NCI-H1105 treated with DMSO at 0.1 percent for 48 hours (cell line): Measurements from ENCODE around the gene GAS2.

Experiments used
- DNase-seq: peaks from one replicate; lab custom pipeline; 2025; lab: John Stamatoyannopoulos, UW

GAS2 gene

DNA sequence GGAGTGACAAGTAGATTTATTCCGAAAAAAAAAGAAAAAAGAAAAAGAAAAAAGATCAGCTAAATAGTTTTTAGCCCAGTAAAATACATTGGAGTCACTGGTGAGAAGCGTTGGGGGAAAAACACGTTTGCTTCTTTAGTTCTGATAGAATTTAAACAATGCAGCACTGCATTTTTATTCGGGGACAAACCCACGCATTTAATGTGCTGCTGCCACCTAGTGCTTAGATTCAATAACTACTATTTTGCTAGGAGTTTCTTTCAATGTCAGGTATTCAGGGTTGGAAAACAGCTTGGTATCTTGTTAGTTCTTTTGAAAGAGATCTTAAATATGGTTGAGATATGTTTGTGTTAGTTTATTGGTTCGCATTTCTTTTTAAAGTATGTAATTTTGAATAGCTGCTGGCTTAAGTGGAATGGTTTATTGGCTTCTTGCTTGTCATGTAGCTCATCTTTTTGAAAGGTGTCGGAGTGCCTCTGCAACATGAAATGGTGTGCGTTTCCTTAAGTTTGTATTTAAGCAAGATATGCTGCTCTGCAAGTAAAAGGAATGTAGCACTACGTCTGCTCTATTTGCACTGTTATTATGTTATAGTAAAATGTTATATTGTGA lies 121.2 kb downstream of the GAS2 start:
- DNase-seq, result peak; percentile 65

DNA sequence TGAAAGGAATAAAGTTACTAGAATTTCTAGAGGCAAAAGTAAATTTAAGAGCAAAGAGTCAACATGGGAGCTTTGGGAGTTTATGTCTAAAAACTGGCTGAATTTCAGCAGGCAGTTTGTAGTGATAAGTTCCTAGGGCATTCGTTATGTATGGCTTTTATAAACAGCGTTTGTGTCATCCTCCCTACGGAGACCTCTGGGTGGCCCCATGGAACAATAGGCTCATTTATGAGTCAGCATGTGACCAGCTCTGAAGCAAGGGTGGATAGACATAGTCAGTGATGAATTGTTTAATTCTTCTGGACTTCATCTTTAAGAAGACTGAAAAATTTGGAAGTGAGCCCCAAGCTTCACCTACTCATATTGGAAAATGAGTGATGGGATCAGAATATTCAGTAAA lies 126.1 kb downstream of the GAS2 start:
- DNase-seq, result no peak

DNA sequence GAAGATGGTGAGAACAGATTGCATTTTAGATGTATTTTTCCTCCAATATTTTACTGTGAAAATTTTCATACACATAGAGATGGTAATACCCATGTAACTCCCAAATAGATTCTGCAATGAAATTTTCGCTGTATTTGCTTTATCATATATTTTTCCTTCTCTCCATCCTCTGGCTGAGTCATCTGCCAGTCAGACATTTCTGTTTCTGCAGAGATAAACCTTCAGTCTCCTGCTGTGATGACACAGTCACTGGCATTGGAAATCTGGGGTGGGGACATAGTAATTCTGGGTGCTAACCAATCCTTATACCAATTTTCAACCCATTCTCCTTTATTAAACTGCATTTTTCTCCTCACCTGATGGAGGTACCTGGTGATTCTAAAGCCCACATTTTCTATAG lies 129.5 kb downstream of the GAS2 start:
- no peak for DNase-seq

DNA sequence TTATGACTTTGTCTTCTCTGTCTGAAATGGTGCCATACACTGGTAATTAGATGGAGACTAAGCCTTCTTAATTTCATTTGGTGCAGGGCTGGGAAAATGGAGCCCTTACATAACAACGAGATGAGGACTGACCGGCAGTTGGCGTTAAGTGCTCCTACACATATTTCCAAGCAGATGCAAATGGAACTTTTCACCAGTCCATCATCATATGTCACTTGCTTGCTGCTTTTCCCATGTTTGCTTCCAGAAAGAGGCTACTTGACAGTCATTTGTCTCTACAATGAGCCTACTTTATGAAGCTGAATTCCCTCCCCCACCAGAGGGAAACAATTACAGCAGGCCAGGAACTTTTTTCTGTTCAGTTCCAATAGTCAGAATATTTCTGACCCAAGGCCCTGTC lies 130.6 kb downstream of the GAS2 start:
- no peak for DNase-seq

DNA sequence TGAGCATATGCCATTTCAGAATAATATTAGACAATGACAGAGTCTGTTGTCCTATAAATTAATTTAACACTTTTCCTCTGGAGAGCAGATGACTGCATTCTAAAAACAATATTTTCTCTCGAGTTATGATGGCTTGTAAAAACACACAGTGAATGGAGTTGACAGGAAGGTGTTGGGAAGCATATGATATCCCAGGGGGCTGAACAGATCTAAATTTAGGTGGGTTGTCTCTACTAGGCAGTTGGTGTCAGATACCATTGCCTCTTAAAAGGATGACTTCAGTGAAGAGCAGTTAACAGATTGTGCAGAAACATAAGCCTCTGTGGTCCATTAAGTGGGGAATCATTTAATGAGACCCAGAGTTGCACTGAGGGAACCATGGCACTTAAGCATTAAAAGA lies 132.5 kb downstream of the GAS2 start:
- no peak for DNase-seq

DNA sequence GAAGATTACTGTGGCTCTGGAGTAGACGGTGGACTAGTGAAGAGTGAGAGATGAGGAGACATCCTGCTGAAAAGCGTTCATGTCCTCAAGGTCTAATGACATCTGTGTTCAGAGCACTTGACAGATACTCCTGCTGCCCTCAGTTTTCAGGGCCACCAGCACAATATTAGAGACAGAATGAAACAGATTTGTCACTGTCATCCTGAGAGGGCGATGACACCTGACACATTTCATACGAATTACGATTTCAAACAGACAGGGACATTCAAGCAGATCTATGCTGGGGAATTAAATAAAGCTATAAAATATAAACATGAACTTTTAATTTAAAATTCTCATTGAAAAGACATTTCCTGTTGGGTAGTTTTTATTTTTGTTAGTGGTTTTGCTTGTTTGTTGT lies 134.1 kb downstream of the GAS2 start:
- DNase-seq, result no peak

DNA sequence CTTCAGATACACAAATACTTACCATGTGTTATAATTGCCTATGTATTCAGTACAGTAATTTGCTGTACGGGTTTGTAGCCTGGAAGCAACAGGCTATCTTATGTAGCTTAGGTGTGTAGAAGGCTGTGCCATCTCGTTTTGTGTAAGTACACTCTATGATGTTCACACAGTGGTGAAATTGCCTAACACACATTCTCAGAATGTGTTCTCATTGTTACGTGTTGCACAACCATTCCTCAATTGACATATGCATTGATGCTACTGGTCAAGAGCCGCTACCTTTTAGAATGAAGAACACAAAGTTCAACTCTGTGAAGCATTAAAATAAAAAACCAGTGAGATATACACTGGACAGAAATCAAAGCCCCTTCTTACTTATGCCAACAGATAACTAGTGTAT lies 136.4 kb downstream of the GAS2 start:
- DNase-seq, result no peak

DNA sequence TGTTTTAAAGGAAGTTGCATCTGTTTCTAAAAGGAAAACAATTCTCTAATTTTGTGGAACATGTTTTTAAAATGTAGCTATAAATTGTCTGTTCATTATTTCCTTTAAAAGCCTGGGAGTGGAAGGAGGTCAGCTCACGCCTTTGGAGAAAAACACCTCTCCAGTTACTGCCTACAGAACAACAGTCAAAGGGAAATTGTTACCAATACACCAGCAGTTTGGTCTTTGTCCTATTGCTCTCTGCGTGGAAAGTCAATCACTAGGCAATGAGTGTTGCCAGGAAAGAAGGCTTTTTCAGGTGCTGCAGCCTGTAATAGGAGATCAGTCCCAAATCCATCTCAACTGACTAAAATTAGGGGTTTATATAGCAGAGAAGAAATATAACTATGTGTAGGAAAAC lies 141.0 kb downstream of the GAS2 start:
- no peak for DNase-seq

DNA sequence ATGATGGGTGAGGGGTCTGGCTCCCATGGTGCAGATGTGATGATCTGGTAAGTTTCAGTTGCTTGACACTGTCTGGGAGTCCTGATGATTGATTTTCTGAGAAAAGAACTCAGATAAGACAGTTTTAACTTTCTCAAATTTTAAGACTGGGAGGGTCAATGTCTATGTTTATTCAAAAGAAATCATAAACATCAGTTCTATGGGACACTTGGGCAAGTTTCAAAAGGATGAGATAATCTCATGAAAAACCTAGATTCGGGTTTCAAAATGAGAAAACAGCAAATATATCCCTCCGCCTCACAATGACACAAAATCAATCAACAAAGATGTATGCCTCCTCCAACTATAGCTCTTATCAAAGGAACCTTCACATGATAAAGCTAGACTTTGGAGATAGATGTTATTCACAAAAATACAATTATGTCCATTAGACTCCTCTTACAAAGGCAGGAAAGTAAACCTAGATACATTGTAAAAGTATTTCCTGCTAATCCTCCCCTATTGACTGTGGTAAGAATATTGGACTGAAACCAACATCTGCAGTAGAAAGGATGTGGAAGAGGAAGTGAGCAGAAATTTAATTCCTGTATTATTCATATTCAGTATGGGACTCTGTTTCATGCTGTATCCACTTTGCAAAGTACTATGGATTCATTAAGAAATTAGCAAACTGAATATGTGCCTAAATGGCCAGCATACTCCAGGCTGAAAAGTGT lies 141.6 kb downstream of the GAS2 start:
- no peak for DNase-seq

DNA sequence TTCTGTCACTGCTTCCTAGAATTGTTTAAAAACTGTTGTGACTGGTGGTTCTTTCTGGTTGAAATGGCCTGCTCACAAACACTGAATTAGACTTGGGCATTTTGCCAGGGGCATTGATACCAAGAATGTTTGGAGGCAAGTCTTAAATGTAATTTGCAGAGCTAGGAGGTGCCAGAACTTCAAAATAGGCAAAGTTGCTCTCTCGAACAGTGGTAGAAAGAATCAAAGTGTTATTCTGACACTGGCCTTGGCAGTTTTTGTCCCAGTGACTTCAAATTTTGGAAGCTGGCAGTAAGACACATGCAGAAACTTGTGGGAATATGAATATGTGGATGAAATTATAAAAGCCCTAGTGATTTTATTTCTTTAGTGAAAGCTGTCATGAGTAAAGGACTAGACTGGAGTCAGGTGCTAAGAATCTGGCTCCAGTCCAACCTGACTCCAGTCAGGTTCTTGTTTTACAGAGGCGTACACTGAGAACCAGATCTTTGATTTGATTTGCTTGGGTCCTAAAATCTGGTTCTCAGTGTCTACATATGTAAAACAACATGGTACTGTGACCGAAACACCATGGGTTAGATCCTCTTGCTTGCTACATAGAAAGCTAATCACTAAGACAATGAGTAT lies 142.3 kb downstream of the GAS2 start:
- peak; percentile 27 for DNase-seq

DNA sequence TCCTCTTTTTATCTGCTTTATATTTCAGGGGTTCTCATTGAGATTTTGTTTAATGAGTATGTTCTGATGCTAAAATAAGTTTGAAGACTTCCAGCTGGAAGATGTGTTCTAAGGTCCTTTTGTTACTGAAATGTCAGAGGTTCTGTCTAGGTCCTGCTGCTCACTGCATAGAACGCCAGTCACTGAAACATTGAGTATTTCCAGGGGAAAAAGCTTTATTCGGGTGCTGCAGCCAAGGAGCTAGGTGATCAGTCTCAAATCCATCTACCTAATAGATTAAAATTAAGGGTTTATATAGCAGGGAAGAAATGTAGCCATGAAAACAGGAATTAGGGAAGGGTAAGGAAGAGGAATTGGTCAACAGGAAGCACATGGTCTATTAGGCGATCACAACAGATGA lies 143.5 kb downstream of the GAS2 start:
- no peak for DNase-seq

DNA sequence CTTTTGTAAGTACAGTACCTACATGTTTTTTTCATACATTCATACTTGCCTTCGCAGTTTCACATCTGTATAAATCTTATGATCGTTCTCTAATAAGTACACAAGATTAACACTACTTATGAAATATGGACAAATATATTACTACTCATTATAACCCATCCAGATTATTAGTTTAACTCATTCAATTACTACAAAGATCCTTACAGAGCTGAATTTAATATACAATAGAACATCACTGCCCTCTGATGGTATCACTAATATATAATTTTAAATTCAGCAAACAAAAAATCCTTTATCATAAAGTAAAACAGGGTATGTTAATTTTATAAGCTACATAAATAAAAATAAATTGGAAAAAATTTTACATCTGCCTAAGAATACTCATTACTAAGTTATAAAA lies 155.8 kb downstream of the GAS2 start:
- no peak for DNase-seq

DNA sequence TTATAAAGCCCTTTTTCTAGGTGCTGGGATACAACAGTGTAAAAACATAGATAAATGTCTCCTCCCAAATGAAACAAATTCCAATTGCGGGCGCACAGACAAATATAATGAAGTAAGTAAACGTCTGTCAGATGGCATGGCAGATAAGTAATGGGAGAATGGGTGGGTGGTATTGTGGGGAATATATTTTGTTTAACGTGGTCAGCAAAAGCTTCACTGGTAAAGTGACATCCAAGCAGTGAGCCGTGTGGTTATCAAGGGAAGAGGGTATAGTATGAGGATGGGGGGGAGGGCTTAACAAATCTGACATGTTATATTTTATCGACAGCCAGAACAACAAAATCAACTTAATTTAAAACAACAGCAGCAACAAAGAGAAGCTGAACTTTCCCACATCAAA lies 162.0 kb downstream of the GAS2 start:
- DNase-seq, result no peak

DNA sequence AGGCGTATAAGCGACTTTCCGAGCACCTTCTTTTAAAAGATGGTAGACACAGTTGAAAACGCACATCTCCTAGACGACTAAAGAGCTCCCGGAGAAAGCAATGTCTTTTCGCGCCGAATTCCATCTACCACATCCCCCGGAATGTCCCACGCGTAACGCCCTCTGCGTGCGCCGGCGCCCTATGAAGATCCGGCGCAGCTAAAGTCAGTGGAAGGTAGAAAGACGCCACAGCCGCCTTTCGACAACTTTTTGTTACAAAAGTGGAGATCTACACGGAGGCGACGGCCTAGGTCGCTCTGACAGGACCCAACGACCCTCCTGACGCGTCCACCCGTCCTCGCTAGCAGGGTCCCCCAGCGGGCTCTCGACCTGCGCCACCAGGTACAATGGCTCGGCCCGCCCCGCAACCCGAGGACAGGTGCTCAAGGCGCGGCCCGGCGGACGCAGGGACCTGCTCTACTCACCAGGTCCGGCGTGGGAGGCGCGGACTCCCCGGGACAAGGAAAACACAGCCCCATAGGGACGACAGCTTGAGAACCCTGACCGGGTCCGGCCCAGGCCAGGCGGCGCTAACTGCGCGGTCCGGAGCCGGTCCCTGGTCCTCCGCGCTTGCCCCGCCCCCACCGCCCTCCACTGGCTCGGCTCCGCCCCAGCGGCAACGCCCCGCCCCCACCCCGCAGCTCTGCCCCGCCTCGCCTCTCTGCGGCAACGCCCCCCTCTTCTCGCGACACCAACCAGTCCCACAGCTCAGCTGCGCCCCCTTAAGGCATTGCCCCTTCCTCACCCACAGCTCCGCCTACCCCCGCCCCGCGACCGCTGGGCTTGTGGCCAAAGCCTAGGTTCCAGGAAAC lies 163.0 kb downstream of the GAS2 start, which contains the start of gene SVIP:
TSS of gene SVIP (minus strand) at position 571 of the 851 bp plus-strand sequence. CDS start at position 518, 53 bp downstream.
- DNase-seq, result peak; percentile 96

DNA sequence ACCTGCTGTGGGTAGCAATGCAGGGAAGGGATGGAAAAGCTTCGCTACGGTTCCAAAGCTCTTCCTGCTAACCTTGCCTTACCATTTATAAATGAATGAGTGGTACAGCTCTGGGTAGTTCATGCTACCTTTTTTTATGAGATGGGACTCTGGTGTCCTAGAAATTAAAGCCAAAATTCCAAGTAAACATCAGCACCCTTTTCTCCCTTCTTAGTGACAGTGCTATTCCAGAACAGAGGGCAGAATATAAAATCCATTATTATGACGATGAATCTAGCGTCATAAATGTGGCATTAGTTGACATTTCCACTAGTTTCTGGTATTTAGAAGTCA lies 163.6 kb downstream of the GAS2 start:
- no peak for DNase-seq

DNA sequence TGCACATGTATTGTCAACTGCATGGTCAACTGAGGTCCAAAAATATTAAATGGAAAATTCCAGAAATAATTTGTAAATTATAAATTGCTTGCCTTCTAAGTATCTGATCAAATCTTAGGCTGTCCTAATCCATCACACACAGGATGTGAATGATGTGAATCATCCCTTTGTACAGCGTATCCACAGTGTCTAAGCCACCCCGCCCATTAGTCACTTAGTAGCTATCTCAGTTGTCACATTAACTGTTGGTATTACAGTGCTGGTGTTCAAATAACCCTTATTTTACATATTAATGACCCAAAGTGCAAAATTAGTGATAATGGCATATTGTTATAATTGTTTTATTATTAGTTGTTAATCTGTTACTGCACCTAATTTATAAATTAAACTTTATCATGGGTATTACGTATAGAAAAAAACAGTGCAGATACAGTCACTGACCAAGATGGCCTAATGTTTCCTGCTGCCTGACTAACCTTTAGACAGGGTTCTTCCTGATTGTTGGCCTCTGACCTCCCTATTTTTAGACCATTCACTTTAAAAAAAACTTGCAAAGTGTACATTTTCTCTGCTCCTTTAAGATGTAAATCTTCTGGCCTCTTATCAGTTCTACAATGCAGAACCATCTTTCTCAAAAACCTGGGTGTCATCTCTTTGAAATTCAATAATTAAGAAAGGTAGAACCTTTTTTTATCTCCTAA lies 166.1 kb downstream of the GAS2 start:
- no peak for DNase-seq

DNA sequence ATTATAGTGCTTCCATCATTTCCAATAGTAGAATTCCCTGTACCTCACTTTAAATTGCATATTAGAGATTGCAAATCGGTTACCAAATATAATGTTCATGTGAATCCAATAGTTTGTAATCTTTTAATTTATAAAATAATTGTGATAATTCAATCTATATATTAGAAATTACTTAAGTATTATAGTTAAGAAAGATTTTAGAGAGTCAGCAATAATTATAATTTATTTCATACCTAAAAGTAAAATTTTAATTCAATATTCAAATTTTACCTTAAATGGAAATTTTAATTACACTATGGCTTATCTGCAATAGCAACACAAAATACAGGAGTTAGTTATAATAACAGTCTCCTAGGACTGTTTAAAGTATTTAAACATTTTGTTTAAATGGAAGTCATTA lies 180.3 kb downstream of the GAS2 start:
- no peak for DNase-seq

DNA sequence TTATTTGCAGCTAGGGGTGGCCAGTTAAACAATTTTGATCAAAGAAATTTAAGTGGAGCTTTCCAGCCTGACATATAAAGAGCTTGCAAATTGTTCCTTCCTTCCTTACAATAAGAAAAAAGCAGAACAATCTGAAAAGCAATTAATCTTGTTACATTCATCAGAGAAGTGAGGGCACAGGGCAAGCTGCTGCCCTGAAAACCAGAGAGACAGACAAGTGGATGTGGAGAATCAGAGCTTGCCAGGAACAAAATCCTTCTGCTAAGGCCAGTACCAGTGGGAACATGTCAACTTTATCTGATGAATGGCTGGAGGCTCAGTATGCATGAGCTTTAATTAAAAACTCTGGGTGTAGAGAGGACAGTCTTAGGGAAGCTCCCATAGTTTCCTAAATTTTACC lies 185.1 kb downstream of the GAS2 start:
- DNase-seq, result no peak

DNA sequence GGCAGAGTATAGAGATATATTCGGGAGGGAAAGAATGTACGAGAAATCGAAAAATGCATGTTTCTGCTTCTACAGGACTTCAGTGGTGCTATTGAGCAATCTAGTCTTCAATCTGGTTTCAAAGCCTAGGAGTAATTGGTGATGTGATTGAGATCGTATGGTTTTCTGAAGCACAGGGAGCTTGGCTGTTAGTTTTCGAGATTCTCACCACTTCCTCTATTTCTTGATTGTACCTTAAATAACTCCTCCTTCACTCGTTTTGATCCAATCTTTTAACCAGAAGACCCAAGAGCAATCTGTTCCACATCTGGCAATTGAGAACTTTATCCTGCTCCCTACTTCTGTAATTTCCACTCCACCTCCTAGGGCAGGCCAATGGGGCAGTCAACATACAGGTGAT lies 193.3 kb downstream of the GAS2 start:
- DNase-seq, result no peak

DNA sequence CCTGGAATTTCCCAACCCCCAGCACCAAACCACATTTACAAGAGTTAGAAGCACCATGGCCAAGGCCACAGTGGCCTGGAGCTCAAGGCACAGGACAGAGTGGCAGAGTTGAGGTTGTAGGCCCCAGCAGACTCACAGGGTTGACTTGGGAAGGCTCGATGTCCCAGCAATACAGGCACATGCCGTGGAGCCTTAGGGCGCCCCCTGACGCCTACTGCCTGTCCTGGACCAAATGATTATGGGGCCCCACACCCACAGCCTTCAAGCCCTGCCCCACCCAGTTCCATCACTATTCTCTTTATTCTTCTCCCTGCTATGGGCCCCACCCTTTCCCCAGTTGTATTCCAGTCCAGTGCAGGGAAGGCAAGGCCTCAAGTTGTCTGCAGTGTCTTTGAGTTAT lies 193.8 kb downstream of the GAS2 start, which contains the start of gene CCDC179:
TSS of gene CCDC179 (minus strand) at position 234 of the 400 bp plus-strand sequence. CDS start at position 181, 53 bp downstream.
- DNase-seq, result no peak
